Measurements from ENCODE around the gene GALNT10. TPM values are rescaled to one million over a fixed set of nuclear protein-coding genes. Genes with fewer than 3 reads are reported as not detected.

The GALNT10 gene
- total and polyA plus RNA-seq, 10 of the 15 experiments (the other 5 are each of a cell fraction or from before 2014, with no cell fraction given), result 3.9 to 35.4 (median 15.5) TPM

DNA sequence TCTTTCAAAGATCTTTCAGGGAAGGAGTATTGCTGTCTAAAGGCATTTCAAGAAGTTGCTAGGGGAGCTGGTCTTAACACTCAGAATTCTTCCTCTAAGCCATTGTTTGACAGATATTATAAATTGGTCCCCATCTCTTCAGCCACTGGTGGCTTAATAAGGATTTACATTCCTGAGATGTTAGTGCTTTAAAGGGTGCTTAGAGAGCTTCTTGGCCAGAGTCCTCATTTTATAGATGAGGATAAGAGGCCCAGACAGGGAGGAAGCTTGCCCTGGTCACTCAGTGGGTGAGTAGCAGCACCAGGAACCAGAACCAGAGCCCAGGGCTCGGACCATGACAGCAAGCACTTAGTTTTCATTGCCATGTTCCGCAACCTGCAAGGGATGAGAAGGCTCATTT, 53.2 kb downstream of the GALNT10 start:
- CTCF ChIA-PET, result interaction anchor here (0.8 to 5.2 kb wide), 4 partner anchors 9 to 161 kb away, joined by 3 to 18 read pairs (median 7); no protein-coding TSS in a partner anchor
- Histone ChIP-seq H3K27me3 (replicated peaks in 1 of 2; ENCODE audit: control insufficient read depth in 2 of 2, insufficient read depth in 2 of 2, low read length in 1 of 2) (no peaks in the 10 kb centered on the region), H3K4me1 (ENCODE audit: control insufficient read depth, insufficient read depth, low read length) (peaks cover 30% of the 10 kb centered on the region), H3K4me2 (ENCODE audit: control insufficient read depth, insufficient read depth) (no peak overlapping the region), H3K9ac (ENCODE audit: control insufficient read depth, insufficient read depth, low read length) (no peak overlapping the region), H2AFZ (ENCODE audit: control insufficient read depth, low read depth, low read length) (no peak overlapping the region), H3K27ac (ENCODE audit: control insufficient read depth, insufficient read depth) (peak overlapping the region; percentile 5; the same call in 1 of the 2 replicates), H3K4me3 (no peak overlapping the region), H4K20me1 (ENCODE audit: control insufficient read depth, insufficient read depth) (no peaks in the 10 kb centered on the region), H3K79me2 (ENCODE audit: control insufficient read depth, insufficient read depth, low read length) (peaks cover 12% of the 10 kb centered on the region), H3K36me3 (ENCODE audit: control insufficient read depth in 2 of 2, insufficient read depth in 2 of 2, low read length in 1 of 2) (no peaks in the 10 kb centered on the region), H3K9me3 (replicated peaks; ENCODE audit: control insufficient read depth, insufficient read depth, low read length) (peaks cover 9% of the 10 kb centered on the region; the same call in 1 of the 3 replicates)
- no TSS peak for BruUV-seq (replicated peaks)
- TF ChIP-seq RAD21 (IDR thresholded peaks at IDR 0.05; ENCODE audit: insufficient read depth, low read depth, low read length), result no peak
- TF ChIP-seq CREB1 (IDR thresholded peaks at IDR 0.05; ENCODE audit: low read depth), result no peak
- no peak for TF ChIP-seq TCF3 (IDR thresholded peaks at IDR 0.05; ENCODE audit: borderline replicate concordance, insufficient read depth, low read depth, low read length)
- TF ChIP-seq RBBP5 (conservative IDR thresholded peaks at IDR 0.05), result no peak
- no peak for TF ChIP-seq SUPT20H (IDR thresholded peaks at IDR 0.05; ENCODE audit: borderline replicate concordance, control insufficient read depth, low read depth, low read length)
- no peak for TF ChIP-seq TBL1XR1 (IDR thresholded peaks at IDR 0.05; ENCODE audit: low read depth, low read length)
- no peak for TF ChIP-seq CBFB (IDR thresholded peaks at IDR 0.05; ENCODE audit: low read depth)
- no peak for TF ChIP-seq NFYB (IDR thresholded peaks at IDR 0.05; ENCODE audit: insufficient read depth, low read depth, low read length)
- no peak for TF ChIP-seq TCF12 (IDR thresholded peaks at IDR 0.05; ENCODE audit: low read depth, low read length)
- TF ChIP-seq, protein P1, sequence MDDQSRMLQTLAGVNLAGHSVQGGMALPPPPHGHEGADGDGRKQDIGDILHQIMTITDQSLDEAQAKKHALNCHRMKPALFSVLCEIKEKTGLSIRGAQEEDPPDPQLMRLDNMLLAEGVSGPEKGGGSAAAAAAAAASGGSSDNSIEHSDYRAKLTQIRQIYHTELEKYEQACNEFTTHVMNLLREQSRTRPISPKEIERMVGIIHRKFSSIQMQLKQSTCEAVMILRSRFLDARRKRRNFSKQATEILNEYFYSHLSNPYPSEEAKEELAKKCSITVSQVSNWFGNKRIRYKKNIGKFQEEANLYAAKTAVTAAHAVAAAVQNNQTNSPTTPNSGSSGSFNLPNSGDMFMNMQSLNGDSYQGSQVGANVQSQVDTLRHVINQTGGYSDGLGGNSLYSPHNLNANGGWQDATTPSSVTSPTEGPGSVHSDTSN (IDR thresholded peaks at IDR 0.05; ENCODE audit: insufficient replicate concordance, low read depth, low read length), result no peak
- no peak for TF ChIP-seq ZNF217 (IDR thresholded peaks at IDR 0.05)
- no peak for TF ChIP-seq WRNIP1 (IDR thresholded peaks at IDR 0.05; ENCODE audit: borderline replicate concordance, low read depth, low read length)
- TF ChIP-seq CHD1 (IDR thresholded peaks at IDR 0.05; ENCODE audit: low read depth, low read length), result no peak
- TF ChIP-seq MEF2B (IDR thresholded peaks at IDR 0.05; ENCODE audit: partially characterized antibody, poor library complexity, severe bottlenecking), result no peak
- TF ChIP-seq HDAC2 (IDR thresholded peaks at IDR 0.05), result no peak
- RAD21 ChIA-PET (ENCODE audit: unreplicated experiment), result interaction anchor here (0.9 to 3.5 kb wide), 5 partner anchors 12 to 162 kb away, joined by 4 to 13 read pairs (median 10); no protein-coding TSS in a partner anchor
- POLR2A ChIA-PET, result no interaction called here
- in situ Hi-C loops (cut with MboI), result no loop called here
- no peak for FAIRE-seq
- no peak for ATAC-seq
- intact Hi-C loops (cut with micrococcal nuclease; ENCODE audit: unreplicated experiment), result no loop called here
- no peak for DNase-seq (ENCODE audit: low read depth, low spot score)
- WGBS (ENCODE audit: insufficient coverage, insufficient replicate concordance, low lambda C conversion rate, missing lambda C conversion rate), result 97% methylated on average over 2 of the region's 2 CpGs
- SMC1A ChIA-PET (ENCODE audit: uncharacterized antibody, unreplicated experiment), result interaction anchor here (0.8 to 11.2 kb wide), 11 partner anchors 12 to 185 kb away, joined by 3 to 97 read pairs (median 4); partner anchors contain the start of gene GALNT10
